Endodermal cell (in vitro differentiated cells): ENCODE results near the gene SIK2. TPM values are rescaled to one million over a fixed set of nuclear protein-coding genes. Genes with fewer than 3 reads are reported as not detected.

Experiments used
- DNase-seq: peaks from one replicate; pipeline ENCODE4 v3.0.0-alpha.2; 2017
- H3K27ac ChIP-seq: 2 replicates; pipeline ENCODE4 v1.5.1; 2013; ENCODE audit warnings: mild to moderate bottlenecking, low read depth, low read length, moderate library complexity
- H3K27me3 ChIP-seq: 2 replicates; pipeline ENCODE4 v1.6.1; 2013; ENCODE audit warnings: mild to moderate bottlenecking, low read length, moderate library complexity; ENCODE audit not compliant: insufficient read depth, control insufficient read depth, poor library complexity, severe bottlenecking
- H3K36me3 ChIP-seq: 2 replicates; pipeline ENCODE4 v1.7.0; 2013; ENCODE audit warnings: mild to moderate bottlenecking, low read length, moderate library complexity; ENCODE audit not compliant: control insufficient read depth, insufficient read depth
- H3K4me1 ChIP-seq: one replicate; pipeline ENCODE4 v1.7.0; 2013; ENCODE audit warnings: low read length; ENCODE audit not compliant: control insufficient read depth, insufficient read depth
- H3K4me3 ChIP-seq: 2 replicates; pipeline ENCODE4 v1.5.1; 2013; ENCODE audit warnings: mild to moderate bottlenecking, low read length, moderate library complexity
- H3K9ac ChIP-seq: 2 replicates; pipeline ENCODE4 v1.6.1; 2013; ENCODE audit warnings: mild to moderate bottlenecking, low read length, moderate library complexity; ENCODE audit not compliant: poor library complexity, severe bottlenecking; ENCODE audit errors: extremely low read depth
- H3K9me3 ChIP-seq: 2 replicates; pipeline ENCODE4 v1.6.1; 2013; ENCODE audit warnings: mild to moderate bottlenecking, low read length, moderate library complexity; ENCODE audit not compliant: control insufficient read depth
- H3K27ac Mint-ChIP-seq: 2 replicates; pipeline ENCODE4 v1.8.0; 2020; ENCODE audit warnings: mixed read lengths
- H3K27me3 Mint-ChIP-seq: 2 replicates; pipeline ENCODE4 v1.8.0; 2021; ENCODE audit warnings: mild to moderate bottlenecking, mixed read lengths; ENCODE audit not compliant: insufficient read depth
- H3K36me3 Mint-ChIP-seq: 2 replicates; pipeline ENCODE4 v1.8.0; 2020; ENCODE audit warnings: low read depth, mixed read lengths
- H3K4me1 Mint-ChIP-seq: 2 replicates; pipeline ENCODE4 v1.8.0; 2020; ENCODE audit warnings: mixed read lengths
- H3K4me3 Mint-ChIP-seq: 2 replicates; pipeline ENCODE4 v1.8.0; 2020; ENCODE audit warnings: mild to moderate bottlenecking, moderate library complexity, mixed read lengths
- H3K9me3 Mint-ChIP-seq: 2 replicates; pipeline ENCODE4 v1.8.0; 2020; ENCODE audit warnings: mild to moderate bottlenecking, mixed read lengths
- WGBS, 2 experiments: methylation state at CpG; one replicate each; pipeline versions ENCODE4 v1.1.5 to v1.1.7; 2013; ENCODE audit warnings: missing lambda C conversion rate in 2 of 2, mixed read lengths in 1 of 2; ENCODE audit not compliant: insufficient coverage in 1 of 2, insufficient read length in 1 of 2; 5-methylcytosine and 5-hydroxymethylcytosine counted together
- total RNA-seq, 2 donors: library from RNA; stranded (reverse); fragmentation: NEBNext Ultra II Directional in 1 of 2; extraction: Animal tissue kit (Norgen Biotek cat#: 25700) in 1 of 2; gene quantifications; 2 replicates in 1 of 2; 3 replicates in 1 of 2; pipeline ENCODE4 v1.2.1, GENCODE V29; 2021
- TF ChIP-seq, protein P1 (sequence below): fragments of 200-600 bp; sonication (generic); conservative IDR thresholded peaks from 2 replicates; pipeline ENCODE4 v1.5.0; 2021; ENCODE audit warnings: antibody characterized with exemption, mild to moderate bottlenecking

SIK2 gene
- total RNA-seq, 2 donors from 2014 or later, result 13.2 to 13.4 TPM

- Histone ChIP-seq H3K4me1 (no peaks in the 10 kb centered on the region), H3K4me3 (no peak overlapping the region), H3K27ac (no peak overlapping the region), H3K9ac (no peak overlapping the region), H3K36me3 (peaks cover 91% of the 10 kb centered on the region), H3K9me3 (peaks cover 5% of the 10 kb centered on the region), H3K27me3 (no peaks in the 10 kb centered on the region)
- no peaks in the 10 kb centered on the region for H3K4me1 Mint-ChIP-seq
- no peak overlapping the region for H3K27ac Mint-ChIP-seq
- H3K9me3 Mint-ChIP-seq, result no peaks in the 10 kb centered on the region
- TF ChIP-seq, protein P1, sequence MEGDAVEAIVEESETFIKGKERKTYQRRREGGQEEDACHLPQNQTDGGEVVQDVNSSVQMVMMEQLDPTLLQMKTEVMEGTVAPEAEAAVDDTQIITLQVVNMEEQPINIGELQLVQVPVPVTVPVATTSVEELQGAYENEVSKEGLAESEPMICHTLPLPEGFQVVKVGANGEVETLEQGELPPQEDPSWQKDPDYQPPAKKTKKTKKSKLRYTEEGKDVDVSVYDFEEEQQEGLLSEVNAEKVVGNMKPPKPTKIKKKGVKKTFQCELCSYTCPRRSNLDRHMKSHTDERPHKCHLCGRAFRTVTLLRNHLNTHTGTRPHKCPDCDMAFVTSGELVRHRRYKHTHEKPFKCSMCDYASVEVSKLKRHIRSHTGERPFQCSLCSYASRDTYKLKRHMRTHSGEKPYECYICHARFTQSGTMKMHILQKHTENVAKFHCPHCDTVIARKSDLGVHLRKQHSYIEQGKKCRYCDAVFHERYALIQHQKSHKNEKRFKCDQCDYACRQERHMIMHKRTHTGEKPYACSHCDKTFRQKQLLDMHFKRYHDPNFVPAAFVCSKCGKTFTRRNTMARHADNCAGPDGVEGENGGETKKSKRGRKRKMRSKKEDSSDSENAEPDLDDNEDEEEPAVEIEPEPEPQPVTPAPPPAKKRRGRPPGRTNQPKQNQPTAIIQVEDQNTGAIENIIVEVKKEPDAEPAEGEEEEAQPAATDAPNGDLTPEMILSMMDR, result no peak
- peaks cover 67% of the 10 kb centered on the region for H3K36me3 Mint-ChIP-seq
- no peak for DNase-seq
- no peaks in the 10 kb centered on the region for H3K27me3 Mint-ChIP-seq
- WGBS, 2 experiments, result 92 to 98% methylated on average over 7 of the region's 7 CpGs
- no peak overlapping the region for H3K4me3 Mint-ChIP-seq
Observed at GRCh38 chr11:111748035-111748804, 146.0 kb downstream of the SIK2 start.

DNA sequence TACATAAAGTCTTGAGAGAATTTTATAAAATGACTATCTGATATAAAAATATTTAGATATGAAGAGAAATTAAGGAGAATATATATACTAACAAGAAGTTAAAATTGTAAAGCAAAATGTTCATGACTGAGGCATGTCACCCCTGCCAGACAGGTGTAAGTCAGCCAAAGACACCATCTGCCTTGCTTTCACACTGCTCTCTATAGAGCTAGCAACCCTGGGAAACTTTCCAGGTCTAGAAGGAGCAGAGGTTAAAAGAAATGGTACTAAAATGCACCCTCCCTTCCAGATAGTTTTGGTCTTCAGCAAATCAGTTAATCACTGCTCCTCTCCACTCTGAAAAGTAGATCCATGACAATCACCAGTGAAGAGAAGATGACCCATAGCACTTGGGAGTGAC lies 147.4 kb downstream of the SIK2 start:
- no peak overlapping the region for H3K27ac ChIP-seq
- peaks cover 94% of the 10 kb centered on the region for H3K36me3 ChIP-seq
- H3K4me3 ChIP-seq, result no peak overlapping the region
- H3K4me1 ChIP-seq, result no peaks in the 10 kb centered on the region
- no peak overlapping the region for H3K4me3 Mint-ChIP-seq
- H3K9ac ChIP-seq, result no peak overlapping the region
- no peaks in the 10 kb centered on the region for H3K9me3 Mint-ChIP-seq
- no peaks in the 10 kb centered on the region for H3K27me3 ChIP-seq
- peaks cover 5% of the 10 kb centered on the region for H3K9me3 ChIP-seq
- no peak for DNase-seq
- no peaks in the 10 kb centered on the region for H3K4me1 Mint-ChIP-seq
- H3K27me3 Mint-ChIP-seq, result no peaks in the 10 kb centered on the region
- peaks cover 75% of the 10 kb centered on the region for H3K36me3 Mint-ChIP-seq
- TF ChIP-seq, protein P1, result no peak
- no peak overlapping the region for H3K27ac Mint-ChIP-seq

DNA sequence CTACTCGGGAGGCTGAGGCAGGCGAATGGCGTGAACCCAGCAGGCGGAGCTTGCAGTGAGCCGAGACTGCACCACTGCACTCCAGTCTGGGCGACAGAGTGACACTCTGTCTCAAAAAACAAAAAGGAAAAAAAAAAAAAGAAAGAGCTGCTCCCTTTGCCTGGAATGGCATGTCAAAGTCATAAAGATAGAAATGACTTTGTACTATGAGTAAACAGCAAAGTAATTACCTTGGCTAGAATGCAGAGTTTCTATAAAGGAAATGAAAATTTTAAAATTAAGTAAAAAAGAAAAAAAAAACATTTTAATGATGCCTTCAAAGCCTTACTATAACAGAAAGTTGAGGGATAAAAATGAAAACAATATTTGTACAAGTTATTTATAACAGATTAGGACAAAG lies 153.8 kb downstream of the SIK2 start:
- Histone ChIP-seq H3K4me3 (no peak overlapping the region), H3K36me3 (peaks cover 90% of the 10 kb centered on the region), H3K9ac (no peak overlapping the region), H3K27ac (no peak overlapping the region), H3K4me1 (no peaks in the 10 kb centered on the region), H3K9me3 (no peaks in the 10 kb centered on the region), H3K27me3 (no peaks in the 10 kb centered on the region)
- TF ChIP-seq, protein P1, result no peak
- Mint-ChIP-seq H3K27ac (no peak overlapping the region), H3K27me3 (no peaks in the 10 kb centered on the region), H3K36me3 (peaks cover 75% of the 10 kb centered on the region), H3K4me1 (peaks cover 5% of the 10 kb centered on the region), H3K9me3 (no peaks in the 10 kb centered on the region), H3K4me3 (no peak overlapping the region)
- WGBS, 2 experiments, result 85 to 94% methylated on average over 5 to 6 of the region's 6 CpGs
- no peak for DNase-seq
